HG02884 (cell line): ENCODE measurements around the gene RHEX.
"Not testable (repeated sequence)": the region's sequence is repeated elsewhere in the genome, so short reads cannot be mapped to it uniquely, and the experiment has no call there.

Experiments used
- ATAC-seq: cut with Tn5 transposase; IDR thresholded peaks from one replicate; pipeline ENCODE4 v1.9.1; 2021; ENCODE audit warnings: mild to moderate bottlenecking, moderate library complexity; ENCODE audit not compliant: unreplicated experiment

Gene RHEX

GRCh38 chr1:206029484-206029883 lies 23.5 kb upstream of the RHEX start:
- ATAC-seq, result no peak

GRCh38 chr1:206030191-206030590 lies 22.8 kb upstream of the RHEX start:
- no peak for ATAC-seq

- ATAC-seq, result no peak
These were observed 22.3 kb upstream of the RHEX start for GRCh38 chr1:206030714-206031113.

- no peak for ATAC-seq
These were observed 20.4 kb upstream of the RHEX start for GRCh38 chr1:206032380-206033140.

GRCh38 chr1:206035027-206035426 lies 17.9 kb upstream of the RHEX start:
- ATAC-seq, result no peak

- no peak for ATAC-seq
These were observed 16.1 kb upstream of the RHEX start for GRCh38 chr1:206036663-206037455.

- ATAC-seq, result no peak
These were observed 15.4 kb upstream of the RHEX start for GRCh38 chr1:206037581-206037980.

GRCh38 chr1:206039046-206039973 lies 13.7 kb upstream of the RHEX start:
- ATAC-seq, result no peak

GRCh38 chr1:206040328-206040727 lies 12.6 kb upstream of the RHEX start:
- ATAC-seq, result no peak

- no peak for ATAC-seq
These were observed 11.3 kb upstream of the RHEX start for GRCh38 chr1:206041640-206042039.

GRCh38 chr1:206047271-206047670 lies 5.7 kb upstream of the RHEX start:
- no peak for ATAC-seq

- ATAC-seq, result no peak
These were observed 4.4 kb upstream of the RHEX start for GRCh38 chr1:206048582-206048981.

- ATAC-seq, result no peak
These were observed 3.7 kb upstream of the RHEX start for GRCh38 chr1:206049293-206049692.

GRCh38 chr1:206049919-206050600 lies 2.9 kb upstream of the RHEX start:
- ATAC-seq, result no peak

- ATAC-seq, result peak; percentile 78
These were observed 2.2 kb upstream of the RHEX start for GRCh38 chr1:206050655-206051235.

GRCh38 chr1:206052231-206052865 lies 625 bp upstream of the RHEX start:
- ATAC-seq, result not testable (repeated sequence)

- ATAC-seq, result not testable (repeated sequence)
These were observed 643 bp downstream of the RHEX start for GRCh38 chr1:206053616-206054015.

GRCh38 chr1:206055069-206055625 lies 2.2 kb downstream of the RHEX start:
- not testable (repeated sequence) for ATAC-seq

GRCh38 chr1:206055639-206056323 lies 2.8 kb downstream of the RHEX start:
- not testable (repeated sequence) for ATAC-seq
